Lung (tissue), 12 donors: ENCODE measurements around the gene FMN1. TPM values are rescaled to one million over a fixed set of nuclear protein-coding genes. Genes with fewer than 3 reads are reported as not detected.

ENCODE experiments used
- ATAC-seq: fragments of 200-7000 bp; cut with Tn5 transposase; one replicate; pipeline ENCODE4 v1.9.1; 2020; ENCODE audit warnings: moderate number of reproducible peaks; ENCODE audit not compliant: insufficient read depth, low FRiP score
- DNase-seq, 3 donors: peaks; one replicate each; pipeline ENCODE4 v3.0.0-alpha.2; 2013 to 2017
- H3K27ac ChIP-seq, 2 donors: one replicate each; pipeline ENCODE4 v1.5.1; 2013; ENCODE audit warnings: mild to moderate bottlenecking in 2 of 2, moderate library complexity in 2 of 2, control low read depth in 1 of 2, inconsistent platforms in 1 of 2, low read depth in 1 of 2, low read length in 1 of 2
- H3K27me3 ChIP-seq, 3 donors: one replicate each; pipeline ENCODE4 v1.5.1; 2013; ENCODE audit warnings: low read length in 2 of 3; ENCODE audit not compliant: control insufficient read depth in 3 of 3, insufficient read depth in 3 of 3
- H3K36me3 ChIP-seq, 4 donors: one replicate each; pipeline ENCODE4 v1.5.1; 2013; ENCODE audit warnings: low read length in 4 of 4, mild to moderate bottlenecking in 1 of 4, moderate library complexity in 1 of 4; ENCODE audit not compliant: control insufficient read depth in 4 of 4, insufficient read depth in 4 of 4
- H3K4me1 ChIP-seq, 5 donors: one replicate each; pipeline ENCODE4 v1.5.1; 2013; ENCODE audit warnings: low read length in 5 of 5, mild to moderate bottlenecking in 2 of 5, moderate library complexity in 1 of 5; ENCODE audit not compliant: control insufficient read depth in 5 of 5, insufficient read depth in 5 of 5
- H3K4me3 ChIP-seq: one replicate; pipeline ENCODE4 v1.5.1; 2013; ENCODE audit warnings: mild to moderate bottlenecking, control low read depth, moderate library complexity
- H3K9ac ChIP-seq, 2 donors: one replicate each; pipeline ENCODE4 v1.5.1; 2013; ENCODE audit warnings: low read length in 2 of 2, control low read depth in 1 of 2; ENCODE audit not compliant: insufficient read depth in 1 of 2
- H3K9me3 ChIP-seq, 4 donors: one replicate each; pipeline ENCODE4 v1.5.1; 2013; ENCODE audit warnings: low read length in 3 of 4, mild to moderate bottlenecking in 1 of 4, moderate library complexity in 1 of 4; ENCODE audit not compliant: control insufficient read depth in 4 of 4, insufficient read depth in 3 of 4
- WGBS, 2 donors: extraction: QIAGEN DNeasy Blood & Tissue Kit; methylation state at CpG; one replicate each; pipeline ENCODE4 v1.1.7; 2013; 5-methylcytosine and 5-hydroxymethylcytosine counted together
- polyA plus RNA-seq, 2 donors: library from polyadenylated mRNA; stranded (reverse); fragments of 200-250 nt; gene quantifications; one replicate each; pipeline ENCODE4 v1.2.1, GENCODE V29; 2013
- total RNA-seq, 2 donors: library from RNA; depleted of rRNA in 1 of 2; stranded (reverse); fragments of >200 nt in 1 of 2; gene quantifications; one replicate each; pipeline ENCODE4 v1.2.1, GENCODE V29; 2014 to 2021
- TF ChIP-seq, protein P1 (sequence below): IDR thresholded peaks from 2 replicates; pipeline ENCODE4 v1.5.1; 2012; ENCODE audit warnings: mild to moderate bottlenecking; ENCODE audit errors: control extremely low read depth, extremely low read depth
- donor health status: control.
- donor health status: control.
- donor health status: Bipolar disorder and iron deficiency.
- donor health status: healthy.
- donor health status: DM: yes; HTN: yes; CAD: no.

FMN1 gene
- total and polyA plus RNA-seq, 4 donors = 4.6 to 45.2 (median 15.7) TPM

DNA sequence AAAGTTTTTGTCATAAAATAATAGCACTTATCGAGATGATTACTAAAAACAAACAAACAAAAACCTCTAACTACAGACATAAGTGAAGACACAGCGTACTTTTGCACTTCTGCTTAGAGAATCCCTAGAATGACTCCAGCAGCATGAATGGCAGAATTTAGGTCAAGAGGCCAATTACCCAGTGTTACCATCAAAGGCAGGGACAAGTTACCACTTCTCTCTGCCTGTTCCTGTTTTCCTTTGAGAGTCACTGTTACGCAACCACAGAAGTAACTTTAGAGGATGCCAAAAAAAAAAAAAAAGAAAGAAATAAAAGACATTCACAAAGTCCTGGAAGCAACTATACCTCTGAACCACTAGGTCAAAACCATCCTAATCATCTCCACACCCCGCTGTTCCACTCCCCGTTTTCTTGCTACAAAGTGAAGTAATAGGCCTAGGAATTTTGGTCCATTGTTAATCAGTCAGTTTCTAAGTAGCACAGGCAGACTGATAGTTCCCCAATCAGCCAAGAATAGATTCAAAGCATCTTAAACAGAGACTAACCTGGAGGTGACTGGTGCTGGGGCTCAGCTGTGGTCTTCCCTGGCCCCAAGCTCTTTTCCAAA is 41.9 kb downstream of the FMN1 start:
- Histone ChIP-seq H3K4me3 (no peak overlapping the region), H3K27me3 (no peaks in the 10 kb centered on the region), H3K9me3 (no peaks in the 10 kb centered on the region), H3K27ac (peak overlapping the region in 1 of 2 donors; percentile 58), H3K4me1 (peaks cover 0 to 5% (median 0%) of the 10 kb centered on the region in 5 donors), H3K36me3 (no peaks in the 10 kb centered on the region), H3K9ac (no peak overlapping the region)
- DNase-seq (peak in 1 of 3 donors; percentile 47), ATAC-seq (no peak)
- TF ChIP-seq, protein P1, sequence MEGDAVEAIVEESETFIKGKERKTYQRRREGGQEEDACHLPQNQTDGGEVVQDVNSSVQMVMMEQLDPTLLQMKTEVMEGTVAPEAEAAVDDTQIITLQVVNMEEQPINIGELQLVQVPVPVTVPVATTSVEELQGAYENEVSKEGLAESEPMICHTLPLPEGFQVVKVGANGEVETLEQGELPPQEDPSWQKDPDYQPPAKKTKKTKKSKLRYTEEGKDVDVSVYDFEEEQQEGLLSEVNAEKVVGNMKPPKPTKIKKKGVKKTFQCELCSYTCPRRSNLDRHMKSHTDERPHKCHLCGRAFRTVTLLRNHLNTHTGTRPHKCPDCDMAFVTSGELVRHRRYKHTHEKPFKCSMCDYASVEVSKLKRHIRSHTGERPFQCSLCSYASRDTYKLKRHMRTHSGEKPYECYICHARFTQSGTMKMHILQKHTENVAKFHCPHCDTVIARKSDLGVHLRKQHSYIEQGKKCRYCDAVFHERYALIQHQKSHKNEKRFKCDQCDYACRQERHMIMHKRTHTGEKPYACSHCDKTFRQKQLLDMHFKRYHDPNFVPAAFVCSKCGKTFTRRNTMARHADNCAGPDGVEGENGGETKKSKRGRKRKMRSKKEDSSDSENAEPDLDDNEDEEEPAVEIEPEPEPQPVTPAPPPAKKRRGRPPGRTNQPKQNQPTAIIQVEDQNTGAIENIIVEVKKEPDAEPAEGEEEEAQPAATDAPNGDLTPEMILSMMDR = no peak
- 25 to 30% methylated on average over 5 of the region's 5 CpGs for WGBS, 2 donors

DNA sequence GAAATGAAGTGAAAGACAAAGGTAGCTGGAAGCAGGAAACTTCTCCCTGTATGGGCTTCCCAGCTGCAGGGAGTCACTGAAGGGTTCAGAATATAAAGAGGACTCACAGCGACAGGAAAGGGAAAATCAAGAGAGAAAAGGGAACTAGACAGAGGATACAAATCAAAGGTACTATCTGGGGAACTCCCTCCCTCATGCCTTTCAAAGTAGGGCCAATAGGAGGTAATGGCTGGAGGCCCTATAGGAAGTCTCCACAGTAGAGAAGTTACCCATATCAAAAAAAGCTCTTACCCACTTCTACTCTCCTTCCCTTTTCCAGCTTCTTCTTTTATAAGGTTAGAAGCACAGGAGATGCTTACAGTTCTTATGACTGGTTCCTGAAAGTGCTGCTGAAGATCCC is 43.5 kb downstream of the FMN1 start:
- Histone ChIP-seq H3K4me1 (peaks cover 0 to 5% (median 0%) of the 10 kb centered on the region in 5 donors), H3K36me3 (no peaks in the 10 kb centered on the region), H3K4me3 (no peak overlapping the region), H3K27me3 (no peaks in the 10 kb centered on the region), H3K27ac (peak overlapping the region in 1 of 2 donors; percentile 41), H3K9ac (no peak overlapping the region), H3K9me3 (no peaks in the 10 kb centered on the region)
- ATAC-seq (peak; percentile 29), DNase-seq (no peak)
- WGBS, 2 donors = 14 to 28% methylated on average over 1 of the region's 1 CpG
- TF ChIP-seq, protein P1 = no peak

DNA sequence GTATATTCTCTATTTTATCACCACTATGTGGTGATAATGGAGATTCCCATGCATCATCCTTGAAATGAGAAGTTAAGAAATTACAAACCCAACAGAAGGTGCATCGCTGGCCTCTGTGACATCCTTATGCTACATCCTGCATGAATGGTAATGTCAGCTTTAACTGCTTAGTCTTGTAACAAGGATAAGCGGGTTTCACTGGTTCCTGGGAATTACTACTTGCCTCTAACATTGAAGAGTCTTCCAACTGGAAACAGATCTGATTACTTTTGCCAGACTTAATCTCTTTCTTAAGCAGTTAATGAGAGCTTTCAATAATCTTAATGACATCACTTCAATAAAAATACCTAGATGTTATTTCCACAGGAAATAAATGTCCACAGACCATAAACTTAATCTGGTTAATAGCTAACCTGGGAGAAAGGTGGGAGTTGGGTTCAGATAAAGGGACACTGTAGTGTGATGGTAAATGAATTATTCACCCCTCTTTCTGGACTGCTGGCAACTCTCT is 44.0 kb downstream of the FMN1 start:
- ATAC-seq = no peak
- Histone ChIP-seq H3K4me1 (peaks cover 0 to 5% (median 0%) of the 10 kb centered on the region in 5 donors), H3K27ac (no peak overlapping the region), H3K36me3 (no peaks in the 10 kb centered on the region), H3K9ac (no peak overlapping the region), H3K9me3 (no peaks in the 10 kb centered on the region), H3K27me3 (no peaks in the 10 kb centered on the region), H3K4me3 (no peak overlapping the region)
- TF ChIP-seq, protein P1 = no peak
- WGBS, 2 donors = 84 to 91% methylated on average over 2 of the region's 2 CpGs
- peak in 1 of 3 donors; percentile 19 for DNase-seq
